ACHN (cell line): ENCODE data around the gene YIPF3.
"Not testable (repeated sequence)": the region's sequence is repeated elsewhere in the genome, so short reads cannot be mapped to it uniquely, and the experiment has no call there.

Experiments
- DNase-seq: peaks from one replicate; pipeline ENCODE4 v3.0.0-alpha.2; 2015
- in situ Hi-C: cut with HindIII; loops from 2 replicates; pipeline ENCODE4 v1.10.0; 2017; ENCODE audit warnings: low sequenced_read_pairs, low pct_ligation_motif_present, low pct_unique_long_range_greater_than_20kb

The YIPF3 gene

GRCh38 chr6:43511824-43512415 lies 4.8 kb downstream of the YIPF3 start:
- in situ Hi-C loops, result no loop called here
- DNase-seq, result no peak

DNA sequence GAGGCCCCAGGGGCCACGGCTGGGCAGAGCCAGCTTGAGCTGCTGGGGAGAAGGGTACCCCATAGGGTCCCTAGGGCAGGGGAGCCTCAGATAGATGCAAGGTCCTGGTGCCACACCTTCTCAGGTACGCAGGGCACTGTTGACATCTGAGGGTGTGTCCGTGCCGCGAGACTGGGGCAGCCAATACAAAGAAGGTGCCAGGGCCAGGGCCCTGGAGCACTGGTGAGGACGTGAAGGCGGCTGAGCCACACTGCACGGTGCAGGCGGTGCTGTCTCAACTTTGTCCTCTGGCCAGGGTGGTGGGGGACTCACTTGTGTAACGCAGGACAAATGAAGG lies 5.9 kb downstream of the YIPF3 start:
- DNase-seq, result no peak
- in situ Hi-C loops, result no loop called here

GRCh38 chr6:43509984-43510826 lies 6.5 kb downstream of the YIPF3 start, which contains the start of gene LRRC73:
Gene LRRC73 (minus strand): TSS chr6:43510346. CDS start chr6:43509785, 561 bp downstream.
- in situ Hi-C loops, result no loop called here

DNA sequence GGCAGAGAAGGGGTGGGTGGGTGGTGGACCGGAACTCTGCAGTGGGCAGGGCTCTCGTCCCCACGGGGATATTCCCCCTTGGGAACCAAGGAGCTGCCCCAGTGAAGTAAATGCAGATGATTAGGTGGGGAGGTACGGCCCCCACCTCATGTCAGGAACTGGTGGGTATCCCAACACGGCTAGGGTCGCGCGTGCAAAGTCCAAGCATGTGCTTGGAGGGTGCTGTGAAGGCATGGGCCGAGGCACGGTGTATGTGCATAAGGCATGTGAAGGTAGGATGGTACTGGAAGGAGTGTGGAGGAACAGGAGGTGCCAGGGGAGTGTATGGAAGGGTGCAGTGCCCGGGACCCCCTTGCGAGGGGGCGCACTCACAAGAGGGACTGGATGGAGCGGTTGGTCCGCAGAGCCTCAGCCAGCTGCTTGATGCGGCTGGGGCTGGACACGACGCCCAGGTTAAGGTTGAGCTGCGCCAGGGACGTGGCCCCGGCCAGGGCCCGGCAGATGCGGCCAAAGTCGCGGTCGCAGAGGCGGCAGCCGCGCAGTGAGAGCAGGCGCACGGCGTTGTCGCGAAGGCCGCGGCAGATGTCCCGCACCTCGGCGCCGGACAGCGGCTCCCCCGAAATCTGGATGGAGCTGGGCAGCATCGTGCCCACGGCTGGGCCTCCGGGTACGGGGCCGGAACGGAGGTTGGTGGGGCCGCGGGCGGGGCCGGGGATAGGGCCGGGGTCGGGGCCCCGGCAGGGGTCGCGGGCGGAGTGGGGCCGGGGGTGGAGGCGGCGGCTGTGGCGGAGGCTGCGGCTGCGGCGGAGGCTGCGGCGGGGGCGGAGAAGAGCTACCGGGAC lies 7.4 kb downstream of the YIPF3 start:
- no peak for DNase-seq
- in situ Hi-C loops, result no loop called here

More at GRCh38 chr6:43509984-43510826, 6.5 kb downstream of the YIPF3 start, which contains the start of gene LRRC73:
- DNase-seq, result peak; percentile 73

DNA sequence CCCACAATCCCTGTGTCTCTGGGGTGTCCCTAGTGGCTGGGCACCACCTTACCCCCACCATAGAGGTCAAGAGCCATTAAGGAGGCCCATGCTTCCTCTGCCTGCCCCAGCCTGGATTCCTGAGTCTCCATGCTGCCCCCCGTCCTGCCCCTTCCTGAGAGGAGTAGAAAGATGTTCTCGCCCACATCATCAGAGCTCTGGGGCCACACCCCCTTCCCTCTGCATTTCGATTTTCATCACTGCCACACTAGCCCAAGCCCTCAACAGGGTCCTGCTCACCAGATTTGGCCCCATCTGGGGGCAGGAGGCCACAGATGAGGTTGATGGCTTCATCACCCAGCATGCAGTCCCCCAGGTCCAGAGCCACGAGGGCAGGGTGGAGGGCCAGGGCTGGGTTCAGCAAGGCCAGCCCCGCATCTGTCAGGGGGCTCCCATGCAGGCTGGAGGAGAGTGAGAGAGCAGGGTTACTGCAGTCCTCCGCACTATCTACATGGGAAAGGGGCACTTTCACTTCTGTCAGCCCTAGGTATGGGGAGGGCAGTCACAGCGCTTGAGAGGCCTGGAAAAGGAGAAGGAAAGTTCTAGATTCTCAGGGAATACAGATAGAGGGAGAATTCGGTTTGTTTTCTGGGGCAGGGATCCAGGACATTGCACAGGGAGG lies 8.1 kb downstream of the YIPF3 start:
- DNase-seq, result no peak
- in situ Hi-C loops, result no loop called here

GRCh38 chr6:43506667-43507471 lies 9.9 kb downstream of the YIPF3 start:
- in situ Hi-C loops, result no loop called here
- DNase-seq, result peak; percentile 74

DNA sequence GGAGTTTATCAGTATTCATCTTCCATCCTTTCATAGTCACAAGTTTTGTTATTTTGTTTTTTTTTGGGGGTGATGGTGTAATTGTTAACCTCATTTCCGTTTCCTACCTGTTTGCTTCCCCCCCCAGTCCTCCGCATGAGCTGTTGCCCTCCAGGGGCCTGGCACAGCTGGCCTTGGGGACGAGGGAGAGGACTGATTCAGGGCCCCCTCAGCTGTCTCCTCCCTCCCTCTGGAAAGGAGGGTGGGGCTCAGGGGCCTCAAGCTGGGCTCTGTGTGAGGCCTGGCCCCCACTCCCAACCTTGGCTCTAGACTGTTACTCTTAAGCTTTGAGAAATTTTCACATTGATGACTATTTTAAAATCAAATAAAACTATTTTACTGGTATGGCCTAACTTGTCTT lies 10.6 kb downstream of the YIPF3 start:
- no peak for DNase-seq
- in situ Hi-C loops, result no loop called here

GRCh38 chr6:43505718-43506117 lies 11.0 kb downstream of the YIPF3 start:
- DNase-seq, result no peak
- in situ Hi-C loops, result no loop called here

- no peak for DNase-seq
- in situ Hi-C loops, result no loop called here
These were observed 11.8 kb downstream of the YIPF3 start for GRCh38 chr6:43504756-43505593.

- in situ Hi-C loops, result no loop called here
These were observed 13.3 kb downstream of the YIPF3 start for GRCh38 chr6:43503443-43503842.

GRCh38 chr6:43502666-43503065 lies 14.1 kb downstream of the YIPF3 start:
- in situ Hi-C loops, result no loop called here
- DNase-seq, result no peak

More at GRCh38 chr6:43503443-43503842, 13.3 kb downstream of the YIPF3 start:
- no peak for DNase-seq

- DNase-seq, result no peak
- in situ Hi-C loops, result no loop called here
These were observed 15.8 kb downstream of the YIPF3 start for GRCh38 chr6:43500921-43501320.

GRCh38 chr6:43499028-43499815 lies 17.5 kb downstream of the YIPF3 start:
- in situ Hi-C loops, result no loop called here
- no peak for DNase-seq

DNA sequence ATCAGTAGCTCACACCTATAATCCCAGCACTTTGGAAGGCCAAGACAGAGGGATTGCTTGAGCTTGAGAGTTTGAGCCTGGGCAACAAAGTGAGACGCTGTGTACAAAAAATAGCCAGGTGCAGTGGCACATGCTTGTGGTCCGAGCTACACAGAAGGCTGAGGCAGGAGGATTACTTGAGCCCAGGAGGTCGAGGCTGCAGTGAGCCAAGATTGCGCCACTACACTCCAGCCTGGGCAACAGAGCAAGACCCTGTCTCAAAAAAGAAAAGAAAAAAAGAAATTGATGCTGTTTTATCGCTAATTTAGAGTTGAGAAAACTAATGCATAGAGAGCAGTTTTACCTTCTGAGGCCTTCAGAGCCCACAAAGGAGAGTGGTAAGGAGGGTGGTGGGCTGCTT lies 18.4 kb downstream of the YIPF3 start:
- in situ Hi-C loops, DNase-seq: not testable (repeated sequence)

DNA sequence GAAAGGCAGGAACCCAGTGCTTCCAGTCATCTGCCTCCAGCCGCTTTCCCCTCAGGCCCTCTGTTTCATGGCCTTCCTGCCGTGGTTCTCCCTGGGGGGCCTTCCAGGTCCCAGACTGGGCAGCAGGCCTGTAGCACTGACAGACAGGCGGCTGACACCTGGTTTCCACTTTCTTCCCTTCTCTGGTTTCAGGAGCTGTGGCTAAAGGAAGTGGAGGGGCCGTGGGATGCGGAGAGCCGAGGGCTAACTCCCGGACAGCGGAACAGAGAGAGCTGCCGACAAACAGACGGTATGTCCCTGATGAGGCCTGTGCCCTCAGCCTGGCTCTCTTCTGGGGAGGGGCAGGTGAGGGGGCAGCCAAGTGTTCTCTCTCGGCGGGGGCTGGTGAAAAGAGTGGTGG lies 19.0 kb downstream of the YIPF3 start:
- DNase-seq, result no peak
- in situ Hi-C loops, result no loop called here

DNA sequence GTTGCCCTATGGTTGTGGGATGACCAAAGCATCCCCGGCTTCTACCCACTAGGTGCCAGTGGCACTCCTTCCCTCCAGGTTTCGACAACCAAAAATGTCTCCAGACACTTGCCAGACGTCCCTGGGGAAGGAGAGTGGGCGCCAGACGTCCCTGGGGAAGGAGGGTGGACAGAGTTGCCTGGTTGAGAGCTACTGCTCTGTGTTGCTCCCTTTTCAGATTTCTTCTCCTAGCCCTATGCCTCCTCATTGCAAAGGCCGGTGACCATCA lies 19.7 kb downstream of the YIPF3 start:
- no peak for DNase-seq
- in situ Hi-C loops, result no loop called here
